HEK293 (cell line): ENCODE measurements around the gene WNT8B.
A peak's percentile ranks its signal among the peaks of the same experiment; 100 is the strongest.

Experiments
- CTCF ChIA-PET: fragments of 350-600 bp; formaldehyde crosslinking; extraction: SDS; loops from one replicate; lab custom pipeline; 2021; ENCODE audit warnings: antibody characterized with exemption; lab: Yijun Ruan, JAX
- POLR2A ChIA-PET: fragments of 300-600 bp; formaldehyde crosslinking; extraction: SDS; loops from one replicate; lab custom pipeline; 2020; ENCODE audit warnings: antibody characterized with exemption, inconsistent platforms; lab: Yijun Ruan, JAX
- H3K27ac ChIP-seq: fragments of 200-500 bp; sonication (Bioruptor generic); 2 replicates; pipeline ENCODE4 v1.5.1; 2014; ENCODE audit warnings: low read depth, low read length, control low read depth, inconsistent platforms; ENCODE audit errors: extremely low read depth
- H3K36me3 ChIP-seq, 2 experiments: fragments of 200-500 bp in 1 of 2; sonication (Bioruptor generic) in 1 of 2; 1 replicate in 1 of 2; 2 replicates in 1 of 2; pipeline ENCODE4 v1.5.1; 2014 to 2017; ENCODE audit warnings: inconsistent platforms in 2 of 2, low read length in 2 of 2; ENCODE audit not compliant: control insufficient read depth in 2 of 2, insufficient read depth in 1 of 2
- H3K4me1 ChIP-seq: fragments of 200-500 bp; sonication (Bioruptor generic); 2 replicates; pipeline ENCODE4 v1.5.1; 2014; ENCODE audit warnings: mild to moderate bottlenecking, low read length, inconsistent platforms; ENCODE audit not compliant: control insufficient read depth, insufficient read depth
- H3K4me3 ChIP-seq: 2 replicates; pipeline ENCODE4 v1.5.1; 2011; ENCODE audit warnings: low read depth, mild to moderate bottlenecking, control low read depth, low read length, moderate library complexity
- H3K9me3 ChIP-seq: fragments of 200-500 bp; sonication (Bioruptor generic); 2 replicates; pipeline ENCODE4 v1.5.1; 2014; ENCODE audit warnings: low read depth, low read length, inconsistent platforms; ENCODE audit not compliant: control insufficient read depth, insufficient read depth
- BCL11B ChIP-seq: fragments of 450-650 bp; formaldehyde crosslinking; IDR thresholded peaks from 2 replicates; pipeline ENCODE4 v1.5.1; 2016; ENCODE audit warnings: low read depth, missing biosample characterization, missing genetic modification characterization
- GLI4 ChIP-seq: fragments of 450-650 bp; formaldehyde crosslinking; IDR thresholded peaks from 2 replicates; pipeline ENCODE4 v1.5.1; 2016; ENCODE audit warnings: missing biosample characterization, missing genetic modification characterization
- GLIS2 ChIP-seq: fragments of 450-650 bp; formaldehyde crosslinking; IDR thresholded peaks from 2 replicates; pipeline ENCODE4 v1.5.1; 2016; ENCODE audit warnings: missing biosample characterization, missing genetic modification characterization
- OVOL3 ChIP-seq: fragments of 450-650 bp; formaldehyde crosslinking; IDR thresholded peaks from 2 replicates; pipeline ENCODE4 v1.5.1; 2016; ENCODE audit warnings: missing biosample characterization, missing genetic modification characterization
- PRDM1 ChIP-seq: fragments of 450-650 bp; formaldehyde crosslinking; IDR thresholded peaks from 2 replicates; pipeline ENCODE4; 2016; ENCODE audit warnings: missing biosample characterization, missing genetic modification characterization
- SCRT2 ChIP-seq: fragments of 450-650 bp; formaldehyde crosslinking; IDR thresholded peaks from 2 replicates; pipeline ENCODE4 v1.5.1; 2016; ENCODE audit warnings: missing biosample characterization, missing genetic modification characterization
- ZNF157 ChIP-seq: fragments of 450-650 bp; formaldehyde crosslinking; IDR thresholded peaks from 2 replicates; pipeline ENCODE4 v1.5.1; 2016; ENCODE audit warnings: missing biosample characterization, missing genetic modification characterization
- ZNF341 ChIP-seq: fragments of 450-650 bp; formaldehyde crosslinking; IDR thresholded peaks from 2 replicates; pipeline ENCODE4; 2016; ENCODE audit warnings: low read depth, missing biosample characterization, missing genetic modification characterization
- ZNF366 ChIP-seq: fragments of 450-650 bp; formaldehyde crosslinking; conservative IDR thresholded peaks from 2 replicates; pipeline ENCODE4 v1.5.1; 2016; ENCODE audit warnings: missing biosample characterization, missing genetic modification characterization
- ZNF416 ChIP-seq: fragments of 450-650 bp; formaldehyde crosslinking; IDR thresholded peaks from 2 replicates; pipeline ENCODE4 v1.5.1; 2016; ENCODE audit warnings: missing biosample characterization, missing genetic modification characterization
- ZNF501 ChIP-seq: fragments of 450-650 bp; formaldehyde crosslinking; IDR thresholded peaks from 2 replicates; pipeline ENCODE4 v1.5.1; 2016; ENCODE audit warnings: missing biosample characterization, missing genetic modification characterization
- ZNF585B ChIP-seq: fragments of 450-650 bp; formaldehyde crosslinking; IDR thresholded peaks from 2 replicates; pipeline ENCODE4 v1.5.1; 2016; ENCODE audit warnings: missing biosample characterization, missing genetic modification characterization
- ZNF610 ChIP-seq: fragments of 450-650 bp; formaldehyde crosslinking; IDR thresholded peaks from 2 replicates; pipeline ENCODE4 v1.5.1; 2016; ENCODE audit warnings: missing biosample characterization, missing genetic modification characterization, borderline replicate concordance
- ZNF624 ChIP-seq: fragments of 450-650 bp; formaldehyde crosslinking; IDR thresholded peaks from 2 replicates; pipeline ENCODE4 v1.5.1; 2017; ENCODE audit warnings: missing biosample characterization, missing genetic modification characterization
- ZNF629 ChIP-seq: fragments of 450-650 bp; formaldehyde crosslinking; IDR thresholded peaks from 2 replicates; pipeline ENCODE4 v1.5.1; 2017; ENCODE audit warnings: missing biosample characterization, missing genetic modification characterization
- ZNF76 ChIP-seq: fragments of 450-650 bp; formaldehyde crosslinking; IDR thresholded peaks from 2 replicates; pipeline ENCODE4; 2016; ENCODE audit warnings: low read depth, missing biosample characterization, missing genetic modification characterization, borderline replicate concordance
- TF ChIP-seq, protein P1 (sequence below): fragments of 450-650 bp; formaldehyde crosslinking; IDR thresholded peaks from 2 replicates; pipeline ENCODE4 v1.5.1; 2016; ENCODE audit warnings: missing biosample characterization, missing genetic modification characterization, low read depth
- TF ChIP-seq, protein P2 (sequence below): fragments of 450-650 bp; formaldehyde crosslinking; IDR thresholded peaks from 2 replicates; pipeline ENCODE4; 2016; ENCODE audit warnings: missing biosample characterization, missing genetic modification characterization
- TF ChIP-seq, protein P3 (sequence below): fragments of 450-650 bp; formaldehyde crosslinking; IDR thresholded peaks from 2 replicates; pipeline ENCODE4 v1.5.1; 2016; ENCODE audit warnings: missing biosample characterization, missing genetic modification characterization, borderline replicate concordance
- TF ChIP-seq, protein P4 (sequence below): fragments of 450-650 bp; formaldehyde crosslinking; IDR thresholded peaks from 2 replicates; pipeline ENCODE4 v1.5.1; 2016; ENCODE audit warnings: missing biosample characterization, missing genetic modification characterization
- TF ChIP-seq, protein P5 (sequence below): fragments of 450-650 bp; formaldehyde crosslinking; IDR thresholded peaks from 2 replicates; pipeline ENCODE4 v1.5.1; 2016; ENCODE audit warnings: missing biosample characterization, missing genetic modification characterization

Gene WNT8B

DNA sequence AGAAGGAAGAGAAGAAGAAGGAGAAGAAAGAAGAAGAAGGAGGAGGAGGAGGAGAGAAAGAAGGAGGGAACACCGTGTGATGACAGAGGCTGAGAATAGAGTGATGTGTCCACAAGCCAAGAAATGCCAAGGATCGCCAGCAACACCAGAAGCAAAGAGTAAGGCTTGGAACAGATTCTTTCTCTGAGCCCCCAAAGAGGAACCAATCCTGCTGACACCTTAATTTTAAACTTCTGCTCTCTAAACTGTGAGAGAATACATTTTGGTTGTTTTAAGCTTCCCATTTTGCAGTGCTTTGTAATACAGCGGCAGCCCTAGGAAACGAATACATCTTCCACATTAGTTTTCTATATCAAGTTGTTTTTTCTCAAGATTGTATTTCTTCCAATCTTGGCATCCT is 13.9 kb upstream of the WNT8B start:
- no peak overlapping the region for H3K27ac ChIP-seq
- H3K4me3 ChIP-seq = no peak overlapping the region
- no peaks in the 10 kb centered on the region for H3K36me3 ChIP-seq
- H3K9me3 ChIP-seq = no peaks in the 10 kb centered on the region
- no peak for TF ChIP-seq SCRT2 (tag by site-specific recombination)
- H3K4me1 ChIP-seq = no peaks in the 10 kb centered on the region
- ChIA-PET CTCF (interaction anchor here (2.2 kb wide), 1 partner anchor 33 kb away, joined by 11 read pairs; no protein-coding TSS in a partner anchor), POLR2A (interaction anchor here (0.5 kb wide), 1 partner anchor 75 kb away, joined by 3 read pairs; no protein-coding TSS in a partner anchor)

- H3K27ac ChIP-seq = no peak overlapping the region
- ChIA-PET CTCF (interaction anchor here (0.7 to 7.6 kb wide), 4 partner anchors 8 to 35 kb away, joined by 3 to 40 read pairs (median 8); no protein-coding TSS in a partner anchor), POLR2A (no interaction called here)
- H3K36me3 ChIP-seq = no peaks in the 10 kb centered on the region
- TF ChIP-seq, protein P1, sequence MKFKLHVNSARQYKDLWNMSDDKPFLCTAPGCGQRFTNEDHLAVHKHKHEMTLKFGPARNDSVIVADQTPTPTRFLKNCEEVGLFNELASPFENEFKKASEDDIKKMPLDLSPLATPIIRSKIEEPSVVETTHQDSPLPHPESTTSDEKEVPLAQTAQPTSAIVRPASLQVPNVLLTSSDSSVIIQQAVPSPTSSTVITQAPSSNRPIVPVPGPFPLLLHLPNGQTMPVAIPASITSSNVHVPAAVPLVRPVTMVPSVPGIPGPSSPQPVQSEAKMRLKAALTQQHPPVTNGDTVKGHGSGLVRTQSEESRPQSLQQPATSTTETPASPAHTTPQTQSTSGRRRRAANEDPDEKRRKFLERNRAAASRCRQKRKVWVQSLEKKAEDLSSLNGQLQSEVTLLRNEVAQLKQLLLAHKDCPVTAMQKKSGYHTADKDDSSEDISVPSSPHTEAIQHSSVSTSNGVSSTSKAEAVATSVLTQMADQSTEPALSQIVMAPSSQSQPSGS (tag by site-specific recombination) = no peak
- no peak for TF ChIP-seq ZNF624
- TF ChIP-seq ZNF629 (tag by site-specific recombination) = no peak
- TF ChIP-seq ZNF610 = no peak
- TF ChIP-seq ZNF157 = no peak
- no peak for TF ChIP-seq ZNF76 (tag by site-specific recombination)
- TF ChIP-seq GLI4 (tag by site-specific recombination) = no peak
- no peak for TF ChIP-seq GLIS2 (tag by site-specific recombination)
- no peaks in the 10 kb centered on the region for H3K4me1 ChIP-seq
- H3K9me3 ChIP-seq = no peaks in the 10 kb centered on the region
- H3K4me3 ChIP-seq = no peak overlapping the region
Measured at GRCh38 chr10:100468322-100468721, 5.5 kb downstream of the WNT8B start.

- Histone ChIP-seq H3K27ac (no peak overlapping the region), H3K9me3 (no peaks in the 10 kb centered on the region), H3K4me3 (no peak overlapping the region), H3K36me3 (no peaks in the 10 kb centered on the region), H3K4me1 (no peaks in the 10 kb centered on the region)
- ChIA-PET CTCF (interaction anchor here (1.0 to 7.6 kb wide), 6 partner anchors 7 to 50 kb away, joined by 3 to 40 read pairs (median 4); no protein-coding TSS in a partner anchor), POLR2A (no interaction called here)
- TF ChIP-seq BCL11B (tag by site-specific recombination) (no peak), PRDM1 (tag by site-specific recombination) (peak; percentile 22; the same call in 1 of the 2 replicates)
Measured at GRCh38 chr10:100468978-100469377, 6.2 kb downstream of the WNT8B start.

GRCh38 chr10:100469756-100470155 is 6.9 kb downstream of the WNT8B start:
- H3K9me3 ChIP-seq = no peaks in the 10 kb centered on the region
- no peaks in the 10 kb centered on the region for H3K36me3 ChIP-seq
- ChIA-PET POLR2A (no interaction called here), CTCF (interaction anchor here (0.6 to 7.6 kb wide), 7 partner anchors 8 to 341 kb away, joined by 3 to 40 read pairs (median 4); no protein-coding TSS in a partner anchor)
- no peak overlapping the region for H3K4me3 ChIP-seq
- H3K27ac ChIP-seq = no peak overlapping the region
- no peaks in the 10 kb centered on the region for H3K4me1 ChIP-seq
- TF ChIP-seq, protein P2, sequence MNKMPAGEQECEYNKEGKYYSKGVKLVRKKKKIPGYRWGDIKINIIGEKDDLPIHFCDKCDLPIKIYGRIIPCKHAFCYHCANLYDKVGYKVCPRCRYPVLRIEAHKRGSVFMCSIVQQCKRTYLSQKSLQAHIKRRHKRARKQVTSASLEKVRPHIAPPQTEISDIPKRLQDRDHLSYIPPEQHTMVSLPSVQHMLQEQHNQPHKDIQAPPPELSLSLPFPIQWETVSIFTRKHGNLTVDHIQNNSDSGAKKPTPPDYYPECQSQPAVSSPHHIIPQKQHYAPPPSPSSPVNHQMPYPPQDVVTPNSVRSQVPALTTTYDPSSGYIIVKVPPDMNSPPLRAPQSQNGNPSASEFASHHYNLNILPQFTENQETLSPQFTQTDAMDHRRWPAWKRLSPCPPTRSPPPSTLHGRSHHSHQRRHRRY (tag by site-specific recombination) = no peak
- TF ChIP-seq ZNF341 (tag by site-specific recombination) = no peak
- no peak for TF ChIP-seq ZNF366 (tag by site-specific recombination)
- TF ChIP-seq, protein P3, sequence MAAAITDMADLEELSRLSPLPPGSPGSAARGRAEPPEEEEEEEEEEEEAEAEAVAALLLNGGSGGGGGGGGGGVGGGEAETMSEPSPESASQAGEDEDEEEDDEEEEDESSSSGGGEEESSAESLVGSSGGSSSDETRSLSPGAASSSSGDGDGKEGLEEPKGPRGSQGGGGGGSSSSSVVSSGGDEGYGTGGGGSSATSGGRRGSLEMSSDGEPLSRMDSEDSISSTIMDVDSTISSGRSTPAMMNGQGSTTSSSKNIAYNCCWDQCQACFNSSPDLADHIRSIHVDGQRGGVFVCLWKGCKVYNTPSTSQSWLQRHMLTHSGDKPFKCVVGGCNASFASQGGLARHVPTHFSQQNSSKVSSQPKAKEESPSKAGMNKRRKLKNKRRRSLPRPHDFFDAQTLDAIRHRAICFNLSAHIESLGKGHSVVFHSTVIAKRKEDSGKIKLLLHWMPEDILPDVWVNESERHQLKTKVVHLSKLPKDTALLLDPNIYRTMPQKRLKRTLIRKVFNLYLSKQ = no peak
- TF ChIP-seq, protein P4, sequence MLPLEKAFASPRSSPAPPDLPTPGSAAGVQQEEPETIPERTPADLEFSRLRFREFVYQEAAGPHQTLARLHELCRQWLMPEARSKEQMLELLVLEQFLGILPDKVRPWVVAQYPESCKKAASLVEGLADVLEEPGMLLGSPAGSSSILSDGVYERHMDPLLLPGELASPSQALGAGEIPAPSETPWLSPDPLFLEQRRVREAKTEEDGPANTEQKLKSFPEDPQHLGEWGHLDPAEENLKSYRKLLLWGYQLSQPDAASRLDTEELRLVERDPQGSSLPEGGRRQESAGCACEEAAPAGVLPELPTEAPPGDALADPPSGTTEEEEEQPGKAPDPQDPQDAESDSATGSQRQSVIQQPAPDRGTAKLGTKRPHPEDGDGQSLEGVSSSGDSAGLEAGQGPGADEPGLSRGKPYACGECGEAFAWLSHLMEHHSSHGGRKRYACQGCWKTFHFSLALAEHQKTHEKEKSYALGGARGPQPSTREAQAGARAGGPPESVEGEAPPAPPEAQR (tag by site-specific recombination) = no peak
- no peak for TF ChIP-seq ZNF501 (tag by site-specific recombination)
- TF ChIP-seq ZNF585B (tag by site-specific recombination) = no peak
- no peak for TF ChIP-seq OVOL3
- no peak for TF ChIP-seq ZNF416 (tag by site-specific recombination)
- TF ChIP-seq, protein P5, sequence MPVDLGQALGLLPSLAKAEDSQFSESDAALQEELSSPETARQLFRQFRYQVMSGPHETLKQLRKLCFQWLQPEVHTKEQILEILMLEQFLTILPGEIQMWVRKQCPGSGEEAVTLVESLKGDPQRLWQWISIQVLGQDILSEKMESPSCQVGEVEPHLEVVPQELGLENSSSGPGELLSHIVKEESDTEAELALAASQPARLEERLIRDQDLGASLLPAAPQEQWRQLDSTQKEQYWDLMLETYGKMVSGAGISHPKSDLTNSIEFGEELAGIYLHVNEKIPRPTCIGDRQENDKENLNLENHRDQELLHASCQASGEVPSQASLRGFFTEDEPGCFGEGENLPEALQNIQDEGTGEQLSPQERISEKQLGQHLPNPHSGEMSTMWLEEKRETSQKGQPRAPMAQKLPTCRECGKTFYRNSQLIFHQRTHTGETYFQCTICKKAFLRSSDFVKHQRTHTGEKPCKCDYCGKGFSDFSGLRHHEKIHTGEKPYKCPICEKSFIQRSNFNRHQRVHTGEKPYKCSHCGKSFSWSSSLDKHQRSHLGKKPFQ = no peak
